Inflammatory macrophage treated with lipopolysaccharide for 1 hour (primary cell): Measurements from ENCODE around the gene SLC26A8.
"Not testable (repeated sequence)": the region's sequence is repeated elsewhere in the genome, so short reads cannot be mapped to it uniquely, and the experiment has no call there.

Experiments
- DNase-seq, 2 donors: peaks; one replicate each; pipeline ENCODE4 v3.0.0-alpha.2; 2020 to 2022

SLC26A8 gene

DNA sequence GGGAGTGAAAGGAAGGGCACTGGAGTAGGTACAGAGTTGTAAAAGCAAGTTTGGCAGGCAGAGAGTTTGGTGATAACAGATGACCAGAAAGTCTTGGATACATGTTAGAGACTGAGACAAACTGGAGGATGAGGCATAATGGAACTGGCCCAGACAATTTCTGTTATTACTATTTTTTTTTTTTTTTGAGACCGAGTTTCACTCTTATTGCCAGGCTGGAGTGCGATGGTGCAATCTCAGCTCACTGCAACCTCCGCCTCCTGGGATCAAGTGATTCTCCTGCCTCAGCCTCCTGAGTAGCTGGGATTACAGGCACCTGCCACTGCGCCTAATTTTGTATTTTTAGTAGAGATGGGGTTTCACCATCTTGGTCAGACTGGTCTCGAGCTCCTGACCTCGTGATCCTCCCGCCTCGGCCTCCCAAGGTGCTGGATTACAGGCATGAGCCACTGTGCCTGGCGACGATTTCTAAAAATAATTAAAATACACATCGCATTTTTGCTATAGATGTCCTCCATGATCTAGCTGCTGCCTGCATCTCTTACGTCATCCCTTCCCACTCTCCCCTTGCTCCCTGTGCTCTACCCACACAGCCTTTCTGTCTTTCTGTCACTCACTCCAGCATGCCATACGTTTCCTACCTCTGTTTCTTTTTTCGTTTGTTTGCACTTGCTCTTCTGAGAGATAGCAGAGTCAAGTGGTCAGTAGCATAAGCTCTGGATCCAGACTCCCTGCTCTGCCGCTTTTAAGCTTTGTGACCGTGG is 26.7 kb upstream of the SLC26A8 start:
- no peak for DNase-seq

GRCh38 chr6:36050305-36050704 is 25.9 kb upstream of the SLC26A8 start:
- DNase-seq: no peak

- DNase-seq: no peak
Measured at GRCh38 chr6:36049582-36049981, 25.1 kb upstream of the SLC26A8 start.

- no peak for DNase-seq
Measured at GRCh38 chr6:36042618-36043260, 18.3 kb upstream of the SLC26A8 start.

- no peak for DNase-seq
Measured at GRCh38 chr6:36040958-36041357, 16.5 kb upstream of the SLC26A8 start.

- no peak for DNase-seq
Measured at GRCh38 chr6:36039112-36039511, 14.7 kb upstream of the SLC26A8 start.

DNA sequence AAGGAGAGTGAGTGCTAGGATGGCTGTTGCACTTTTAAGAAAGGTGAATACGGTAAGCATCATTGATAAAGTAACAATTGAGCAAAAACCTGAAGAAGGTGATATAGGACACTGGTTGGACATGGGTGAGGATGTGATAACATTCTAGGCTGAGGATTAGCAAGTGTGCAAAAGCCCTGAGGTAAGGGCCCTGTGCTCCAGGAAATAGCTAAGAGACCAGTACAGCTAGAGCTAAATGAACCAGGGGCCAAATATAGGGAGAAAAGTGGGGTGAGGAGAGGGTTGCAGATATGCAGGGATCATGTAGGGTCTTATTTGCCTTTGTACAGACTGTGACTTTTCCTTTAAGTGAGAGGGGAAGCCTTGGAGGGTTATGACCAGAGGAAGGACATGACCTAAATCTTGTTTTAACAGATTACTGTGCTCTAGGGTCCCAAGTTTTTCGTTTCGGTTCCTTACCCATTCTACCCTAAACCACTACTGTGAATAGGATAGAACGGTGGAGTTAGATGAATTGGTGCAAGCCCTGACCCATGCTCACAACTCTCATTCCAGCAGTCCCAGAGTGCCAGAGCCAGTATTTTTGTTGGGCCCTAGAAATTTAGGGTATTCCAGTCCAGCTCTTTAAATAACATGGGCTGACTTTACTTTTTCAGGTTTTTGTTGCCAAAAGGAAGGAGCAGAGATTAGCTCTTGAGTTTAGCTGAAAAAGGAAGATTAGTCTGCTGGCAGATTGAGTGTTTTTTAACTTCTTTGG is 13.9 kb upstream of the SLC26A8 start:
- DNase-seq: no peak

DNA sequence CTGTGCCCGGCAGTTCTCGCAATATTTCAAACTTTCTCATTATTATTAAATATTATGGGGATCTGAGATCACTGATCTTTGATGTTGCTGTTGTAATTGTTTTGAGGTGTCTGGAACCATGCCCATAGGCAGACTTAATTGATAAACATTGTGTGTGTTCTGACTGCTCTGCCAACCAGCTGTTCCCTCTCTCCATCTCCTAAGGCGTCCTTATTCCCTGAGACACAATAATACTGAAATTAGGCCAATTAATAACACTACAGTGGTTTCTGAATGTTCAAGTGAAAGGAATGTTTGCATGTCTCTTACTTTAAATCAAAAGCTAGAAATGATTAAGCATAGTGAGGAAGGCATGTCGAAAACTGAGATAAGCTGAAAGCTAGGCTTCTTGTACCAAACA is 10.8 kb upstream of the SLC26A8 start:
- DNase-seq: no peak

DNA sequence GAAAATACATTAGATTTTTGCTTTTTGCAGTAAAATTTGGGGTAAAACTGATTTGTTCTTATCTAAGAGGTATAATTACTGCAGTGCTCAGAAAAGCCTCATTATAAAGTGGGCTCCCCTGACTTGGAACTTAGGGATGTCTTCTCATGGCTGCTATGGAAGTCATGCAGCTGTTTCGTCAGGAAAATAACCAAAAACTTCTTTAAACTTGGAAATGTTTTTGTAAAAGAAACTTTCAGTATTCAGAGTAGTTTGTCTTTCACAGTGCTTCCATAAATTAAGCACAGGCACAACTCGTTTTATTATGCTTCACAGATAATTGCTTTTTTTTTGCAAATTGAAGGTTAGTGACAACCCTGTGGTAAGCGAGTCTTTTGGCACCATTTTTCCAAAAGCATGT is 10.0 kb upstream of the SLC26A8 start:
- DNase-seq: no peak

DNA sequence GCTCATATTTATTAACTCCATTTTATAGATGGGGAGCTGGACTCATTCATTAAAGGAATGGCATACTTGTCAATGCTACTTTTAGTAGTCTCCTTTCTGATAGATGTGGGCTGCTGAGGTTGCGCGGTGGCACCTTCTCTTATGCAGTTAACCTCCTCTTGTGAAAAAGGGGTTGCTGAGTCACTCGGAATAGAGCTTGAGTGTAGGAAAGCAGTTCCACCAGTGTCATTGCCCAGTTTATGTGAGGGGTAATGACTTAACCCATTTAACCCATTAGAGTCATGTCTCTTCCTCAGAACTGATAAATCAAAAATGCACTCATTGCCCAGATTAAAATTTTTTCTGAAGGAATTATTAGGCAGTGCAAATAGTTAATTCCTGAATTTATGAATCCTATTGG is 9.5 kb upstream of the SLC26A8 start:
- peak; percentile 73 to 78 for DNase-seq

- DNase-seq: not testable (repeated sequence)
Measured at GRCh38 chr6:36033144-36033543, 8.7 kb upstream of the SLC26A8 start.

DNA sequence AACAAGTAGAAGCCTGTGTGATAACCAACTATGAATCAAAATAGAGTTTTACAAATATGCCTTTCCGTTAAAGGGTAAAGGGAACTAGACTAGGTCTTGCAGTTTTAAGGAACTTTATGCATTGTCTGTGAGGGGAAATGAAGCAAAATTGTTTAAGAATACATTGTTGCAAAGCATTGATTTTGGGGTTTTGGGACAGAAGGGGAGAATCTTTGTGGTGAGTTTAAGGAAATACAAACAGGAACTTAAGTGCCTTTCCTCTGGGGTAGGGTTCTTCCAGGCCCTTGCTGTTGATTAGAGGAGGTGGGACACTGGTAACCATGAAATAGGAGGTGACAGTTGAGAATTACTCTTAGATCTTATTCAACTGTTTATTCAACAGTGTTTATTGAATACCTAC is 7.8 kb upstream of the SLC26A8 start:
- peak; percentile 90 to 91 for DNase-seq

GRCh38 chr6:36029464-36029863 is 5.0 kb upstream of the SLC26A8 start:
- DNase-seq: peak; percentile 81 to 90

- DNase-seq: peak; percentile 58 to 59
Measured at GRCh38 chr6:36028877-36029324, 4.5 kb upstream of the SLC26A8 start.

DNA sequence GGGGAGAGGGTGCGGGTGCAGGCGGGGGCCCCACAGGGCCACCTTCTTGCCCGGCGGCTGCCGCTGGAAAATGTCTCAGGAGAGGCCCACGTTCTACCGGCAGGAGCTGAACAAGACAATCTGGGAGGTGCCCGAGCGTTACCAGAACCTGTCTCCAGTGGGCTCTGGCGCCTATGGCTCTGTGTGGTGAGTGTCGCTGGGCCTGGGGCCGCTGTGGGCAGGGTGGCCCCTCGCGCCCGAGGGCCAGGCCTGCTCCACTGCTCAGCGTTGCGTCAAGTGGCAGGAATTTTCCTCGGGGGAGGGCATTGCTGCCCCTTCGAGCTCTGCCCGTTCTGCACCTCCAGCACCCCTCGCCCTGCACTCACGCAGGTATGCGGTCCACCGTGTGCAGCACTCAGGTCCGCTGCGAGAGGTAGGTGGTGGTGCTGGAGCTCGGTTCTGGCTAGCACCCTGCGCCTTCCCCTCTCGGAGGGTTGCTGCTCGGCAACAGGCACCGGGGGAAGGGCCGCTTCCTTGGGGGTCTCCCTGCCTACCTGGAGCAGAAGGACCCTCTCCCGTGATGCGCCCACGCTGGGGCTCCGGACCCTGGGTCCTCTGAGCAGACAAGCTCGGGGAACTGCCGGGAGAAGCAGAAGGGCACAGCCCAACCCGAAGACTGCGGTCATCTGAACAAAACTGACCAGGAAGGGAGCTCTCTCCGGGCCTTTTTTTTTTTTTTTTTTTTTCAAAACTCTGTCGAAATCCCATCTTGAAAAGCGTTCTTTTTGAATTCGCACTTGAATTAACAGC is 3.8 kb upstream of the SLC26A8 start:
- peak in 1 of 2 donors; percentile 31 for DNase-seq

DNA sequence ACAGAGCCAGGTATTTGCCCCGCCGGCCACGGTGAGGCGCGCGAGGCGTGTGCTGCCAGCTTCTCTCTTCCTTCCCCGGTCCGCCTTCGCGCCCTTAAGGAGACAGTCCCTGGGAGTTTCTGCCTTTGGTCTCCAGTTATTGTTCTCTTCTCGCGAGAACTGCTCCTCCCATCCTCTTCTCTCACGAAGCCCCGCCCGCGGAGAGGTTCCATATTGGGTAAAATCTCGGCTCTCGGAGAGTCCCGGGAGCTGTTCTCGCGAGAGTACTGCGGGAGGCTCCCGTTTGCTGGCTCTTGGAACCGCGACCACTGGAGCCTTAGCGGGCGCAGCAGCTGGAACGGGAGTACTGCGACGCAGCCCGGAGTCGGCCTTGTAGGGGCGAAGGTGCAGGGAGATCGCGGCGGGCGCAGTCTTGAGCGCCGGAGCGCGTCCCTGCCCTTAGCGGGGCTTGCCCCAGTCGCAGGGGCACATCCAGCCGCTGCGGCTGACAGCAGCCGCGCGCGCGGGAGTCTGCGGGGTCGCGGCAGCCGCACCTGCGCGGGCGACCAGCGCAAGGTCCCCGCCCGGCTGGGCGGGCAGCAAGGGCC is 3.2 kb upstream of the SLC26A8 start, which contains the start of gene MAPK14:
MAPK14 (plus strand) TSS at position 308 of the 587 bp plus-strand sequence. CDS start 350 bp downstream, outside the sequence.
- peak; percentile 100 for DNase-seq

- DNase-seq: no peak
Measured at GRCh38 chr6:36025932-36026327, 1.5 kb upstream of the SLC26A8 start.

GRCh38 chr6:36025260-36025931 is 955 bp upstream of the SLC26A8 start:
- DNase-seq: no peak

DNA sequence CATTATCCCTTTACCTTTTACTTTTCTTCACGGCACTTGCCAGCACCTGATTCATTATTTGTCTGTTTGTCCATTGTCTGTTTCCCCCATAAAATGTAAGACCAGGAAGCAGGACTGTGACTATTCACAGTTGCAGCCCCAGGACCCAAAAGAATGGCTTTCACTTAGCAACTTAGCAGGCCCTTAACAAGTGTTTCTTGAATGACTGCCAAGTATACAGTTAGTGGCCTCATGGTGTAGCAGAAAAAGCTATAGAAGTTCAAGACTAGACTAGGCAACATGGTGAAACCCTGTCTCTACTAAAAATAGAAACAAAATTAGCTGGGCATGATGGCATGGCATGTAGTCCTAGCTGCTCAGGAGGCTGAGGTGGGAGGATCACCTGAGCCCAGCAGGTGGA is 4.3 kb downstream of the SLC26A8 start:
- no peak for DNase-seq

DNA sequence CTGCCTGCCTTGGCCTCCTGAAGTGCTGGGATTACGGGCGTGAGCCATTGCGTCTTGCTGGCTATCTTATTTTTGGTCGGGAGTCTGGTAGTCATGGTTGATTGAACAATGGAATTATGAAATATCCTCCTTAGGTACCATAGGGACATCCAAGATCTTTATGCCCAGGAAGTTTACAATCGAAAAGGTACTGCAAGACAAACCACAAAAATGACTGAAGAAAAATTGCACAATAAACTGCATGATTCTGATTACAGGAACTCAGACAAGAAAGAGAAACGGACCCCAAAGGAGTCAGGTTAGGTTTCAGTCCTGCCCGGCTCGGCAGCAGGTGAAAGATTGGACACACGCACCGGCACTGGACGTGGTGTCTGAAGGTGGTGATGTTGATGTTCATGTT is 5.3 kb downstream of the SLC26A8 start:
- DNase-seq: no peak

DNA sequence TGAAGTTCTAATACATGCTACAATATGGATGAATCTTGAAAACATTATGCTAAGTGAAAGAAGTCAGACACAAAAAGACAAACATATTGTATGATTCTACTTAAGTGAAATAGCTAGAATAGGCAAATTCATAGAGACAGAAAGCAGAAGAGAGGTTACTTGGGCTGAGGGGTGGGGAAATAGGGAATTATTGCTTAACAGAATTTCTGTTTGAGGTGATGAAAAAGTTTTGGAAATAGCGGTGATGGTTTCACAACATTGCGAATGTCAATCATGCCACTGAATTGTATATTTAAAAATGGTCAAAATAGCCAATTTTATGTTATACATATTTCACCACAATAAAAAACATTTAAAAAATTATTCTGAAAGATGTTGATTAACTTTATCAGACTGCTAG is 6.1 kb downstream of the SLC26A8 start:
- peak; percentile 71 to 87 for DNase-seq

DNA sequence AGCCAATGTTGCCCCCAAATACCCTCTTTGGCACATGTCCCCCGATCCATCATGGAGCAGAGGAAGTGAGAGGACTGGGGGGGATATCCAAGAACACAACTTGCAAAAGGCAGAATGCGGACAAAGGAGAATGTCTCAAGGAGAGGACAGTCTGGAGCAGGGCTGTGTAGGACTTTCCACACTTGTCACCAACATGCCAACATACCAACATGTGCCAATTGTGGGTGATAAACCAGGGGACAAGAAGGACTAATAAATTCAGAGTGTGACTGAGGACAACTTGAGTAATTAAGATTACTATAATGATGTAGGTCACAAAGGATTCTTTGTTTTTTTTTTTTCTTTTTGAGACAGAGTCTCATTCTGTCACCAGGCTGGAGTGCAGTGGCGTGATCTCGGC is 8.8 kb downstream of the SLC26A8 start:
- DNase-seq: no peak
